ENCODE results near the gene TRDN.
"Not testable (repeated sequence)": the region's sequence is repeated elsewhere in the genome, so short reads cannot be mapped to it uniquely, and the experiment has no call there.

DNA sequence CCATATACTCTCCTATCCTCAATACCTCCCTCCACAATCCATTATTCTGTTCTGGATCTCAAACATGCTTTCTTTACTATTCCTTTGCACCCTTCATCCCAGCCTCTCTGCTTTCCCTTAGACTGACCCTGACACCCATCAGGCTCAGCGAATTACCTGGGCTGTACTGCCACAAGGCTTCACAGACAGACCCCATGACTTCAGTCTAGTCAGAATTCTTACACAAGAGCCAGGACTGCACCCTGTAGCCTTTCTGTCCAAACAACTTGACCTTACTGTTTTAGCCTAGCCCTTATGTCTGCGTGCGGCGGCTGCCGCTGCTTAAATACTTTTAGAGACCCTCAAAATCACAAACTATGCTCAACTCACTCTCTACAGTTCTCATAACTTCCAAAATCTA is 76.9 kb downstream of the TRDN start:
- TF ChIP-seq, protein P1, sequence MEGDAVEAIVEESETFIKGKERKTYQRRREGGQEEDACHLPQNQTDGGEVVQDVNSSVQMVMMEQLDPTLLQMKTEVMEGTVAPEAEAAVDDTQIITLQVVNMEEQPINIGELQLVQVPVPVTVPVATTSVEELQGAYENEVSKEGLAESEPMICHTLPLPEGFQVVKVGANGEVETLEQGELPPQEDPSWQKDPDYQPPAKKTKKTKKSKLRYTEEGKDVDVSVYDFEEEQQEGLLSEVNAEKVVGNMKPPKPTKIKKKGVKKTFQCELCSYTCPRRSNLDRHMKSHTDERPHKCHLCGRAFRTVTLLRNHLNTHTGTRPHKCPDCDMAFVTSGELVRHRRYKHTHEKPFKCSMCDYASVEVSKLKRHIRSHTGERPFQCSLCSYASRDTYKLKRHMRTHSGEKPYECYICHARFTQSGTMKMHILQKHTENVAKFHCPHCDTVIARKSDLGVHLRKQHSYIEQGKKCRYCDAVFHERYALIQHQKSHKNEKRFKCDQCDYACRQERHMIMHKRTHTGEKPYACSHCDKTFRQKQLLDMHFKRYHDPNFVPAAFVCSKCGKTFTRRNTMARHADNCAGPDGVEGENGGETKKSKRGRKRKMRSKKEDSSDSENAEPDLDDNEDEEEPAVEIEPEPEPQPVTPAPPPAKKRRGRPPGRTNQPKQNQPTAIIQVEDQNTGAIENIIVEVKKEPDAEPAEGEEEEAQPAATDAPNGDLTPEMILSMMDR (IDR thresholded peaks at IDR 0.05; ENCODE audit: low read depth, low read length, poor library complexity, severe bottlenecking) = not testable (repeated sequence)
- TF ChIP-seq EZH2phosphoT487 (IDR thresholded peaks at IDR 0.05; ENCODE audit: borderline replicate concordance, low read length) = not testable (repeated sequence)

Data from DOHH2 (cell line).